Erythroblast (primary cell): ENCODE measurements around the gene FDXACB1.

Source experiments
- DNase-seq, 2 experiments: peaks; one replicate each; lab custom pipeline; 2025; lab: John Stamatoyannopoulos, UW
- GATA1 ChIP-seq: IDR thresholded peaks from 2 replicates; pipeline ENCODE4 v1.6.1; 2011; ENCODE audit warnings: low read depth, mild to moderate bottlenecking, control low read depth, low read length, moderate library complexity
- POLR2A ChIP-seq: IDR thresholded peaks from 2 replicates; pipeline ENCODE4 v1.6.1; 2011; ENCODE audit warnings: mild to moderate bottlenecking, low read length

Gene FDXACB1

GRCh38 chr11:111841370-111842053, 37.5 kb downstream of the FDXACB1 start:
- no peak for TF ChIP-seq GATA1
- TF ChIP-seq POLR2A = no peak
- DNase-seq = peak; percentile 89 to 94

DNA sequence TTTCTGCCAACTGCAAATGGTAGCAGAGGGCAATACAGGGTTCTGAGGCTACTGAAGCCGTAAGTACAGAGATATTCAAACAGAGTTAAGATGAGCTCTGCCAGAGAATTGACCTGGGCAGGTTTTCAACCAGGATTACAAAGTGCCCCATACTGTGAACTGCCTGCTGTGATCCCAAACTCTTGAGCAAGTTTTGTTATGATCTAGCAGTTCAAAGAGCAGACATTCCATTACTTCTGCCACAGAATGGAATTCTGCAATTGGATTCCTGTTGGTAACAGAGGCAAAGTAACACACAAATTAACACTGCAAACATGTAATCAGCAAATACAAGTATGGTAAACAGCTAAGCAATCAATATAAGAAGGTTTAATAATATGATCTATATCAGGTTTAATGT, 38.8 kb downstream of the FDXACB1 start:
- no peak for DNase-seq
- TF ChIP-seq GATA1 = no peak
- TF ChIP-seq POLR2A = no peak

- TF ChIP-seq GATA1 (no peak), POLR2A (no peak)
Measured at GRCh38 chr11:111838054-111838453, 40.9 kb downstream of the FDXACB1 start.

GRCh38 chr11:111837366-111837891, 41.5 kb downstream of the FDXACB1 start:
- TF ChIP-seq GATA1 = no peak
- no peak for TF ChIP-seq POLR2A
- DNase-seq = no peak

More at GRCh38 chr11:111838054-111838453, 40.9 kb downstream of the FDXACB1 start:
- DNase-seq = no peak

- no peak for TF ChIP-seq GATA1
- TF ChIP-seq POLR2A = no peak
- DNase-seq = no peak
Measured at GRCh38 chr11:111836721-111837120, 42.2 kb downstream of the FDXACB1 start.

GRCh38 chr11:111836162-111836561, 42.8 kb downstream of the FDXACB1 start:
- no peak for DNase-seq
- TF ChIP-seq GATA1 (no peak), POLR2A (no peak)

- TF ChIP-seq POLR2A (no peak), GATA1 (no peak)
- no peak for DNase-seq
Measured at GRCh38 chr11:111835665-111836064, 43.3 kb downstream of the FDXACB1 start.

DNA sequence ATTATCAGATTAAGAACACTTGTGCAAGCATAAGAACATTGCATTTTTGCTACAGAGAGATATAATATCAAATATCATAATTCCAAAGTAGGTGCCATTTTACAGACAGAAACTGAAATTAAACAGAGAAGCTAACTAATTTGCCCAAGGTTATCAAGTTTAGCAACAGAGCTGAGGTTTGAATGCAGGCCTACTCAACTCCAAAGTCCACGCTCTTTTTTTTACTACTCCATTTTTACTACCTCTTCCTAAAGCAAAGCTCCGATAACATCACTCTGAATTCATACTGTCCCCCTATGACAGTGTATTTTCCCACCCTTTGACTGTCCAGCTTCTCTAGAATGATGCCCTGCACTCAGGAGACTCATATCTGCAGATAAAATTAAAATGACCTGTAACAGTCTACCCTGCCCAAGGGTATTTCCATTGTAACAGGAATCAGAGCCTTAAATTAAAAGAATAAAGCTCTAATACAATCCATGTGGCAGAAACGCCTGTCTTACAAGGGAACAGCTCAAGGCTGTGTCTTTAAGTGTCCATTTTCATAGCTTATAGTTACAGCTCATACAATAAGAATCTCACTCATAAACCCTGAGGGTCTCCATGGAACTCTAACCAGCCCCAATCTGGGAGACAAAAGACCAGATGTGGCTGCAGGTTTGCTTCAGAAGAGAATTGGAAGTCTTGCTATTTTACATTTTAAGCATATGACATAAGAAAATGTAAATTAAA, 44.4 kb downstream of the FDXACB1 start:
- TF ChIP-seq GATA1 = no peak
- TF ChIP-seq POLR2A = no peak
- no peak for DNase-seq

- TF ChIP-seq GATA1 (no peak), POLR2A (no peak)
- peak in 1 of 2 experiments; percentile 7 for DNase-seq
Measured at GRCh38 chr11:111833524-111833923, 45.4 kb downstream of the FDXACB1 start.

GRCh38 chr11:111829185-111829968, 49.6 kb downstream of the FDXACB1 start:
- DNase-seq = no peak

GRCh38 chr11:111826322-111826950, 52.5 kb downstream of the FDXACB1 start:
- TF ChIP-seq POLR2A (no peak), GATA1 (no peak)
- no peak for DNase-seq

More at GRCh38 chr11:111829185-111829968, 49.6 kb downstream of the FDXACB1 start:
- no peak for TF ChIP-seq GATA1
- no peak for TF ChIP-seq POLR2A
